ENCODE results near the gene TM6SF1.
"Not testable (repeated sequence)": the region's sequence is repeated elsewhere in the genome, so short reads cannot be mapped to it uniquely, and the experiment has no call there.

The TM6SF1 gene

DNA sequence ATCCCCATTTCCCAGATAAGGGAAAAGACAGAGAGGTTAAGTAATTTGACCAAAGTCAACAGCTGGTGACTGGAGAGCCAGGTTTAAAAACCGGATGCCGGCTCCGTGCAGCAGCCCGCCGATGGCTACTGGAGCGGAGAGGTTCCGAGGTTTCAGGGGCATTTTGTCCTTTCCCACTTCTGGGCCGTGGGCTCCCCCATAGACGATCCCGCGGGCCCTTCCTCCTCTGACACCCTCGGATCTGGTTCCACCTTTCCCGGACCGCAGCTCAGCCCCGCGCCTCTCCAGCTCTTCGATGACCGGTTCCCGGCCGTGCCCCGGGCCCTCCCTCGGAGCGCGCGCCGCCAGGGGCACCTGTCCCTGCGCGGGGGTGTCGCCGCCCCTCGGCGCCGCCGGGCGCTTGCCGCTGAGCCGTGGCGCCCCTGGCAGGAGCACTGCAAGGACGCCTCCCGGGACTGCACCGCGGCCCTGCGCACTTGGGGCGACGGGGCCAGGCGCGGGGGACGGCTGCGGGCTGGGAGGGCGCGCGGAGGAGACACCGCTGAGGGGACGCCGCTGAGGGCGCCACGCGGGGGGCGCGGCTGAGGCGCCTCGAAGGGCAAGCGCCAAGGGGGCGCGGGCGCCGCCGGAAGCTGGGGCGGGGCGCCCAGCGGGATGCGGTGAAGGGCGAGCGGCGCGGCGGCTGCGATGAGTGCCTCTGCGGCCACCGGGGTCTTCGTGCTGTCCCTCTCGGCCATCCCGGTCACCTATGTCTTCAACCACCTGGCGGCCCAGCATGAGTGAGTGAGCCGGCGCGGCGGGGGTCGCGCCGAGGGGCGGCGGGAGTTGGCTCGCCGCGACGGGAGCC, at the start of gene TM6SF1:
Gene TM6SF1, plus strand, starts transcription at position 652 of the 847 bp plus-strand sequence. Its CDS starts 36 bp downstream, at position 688.
- no peak for DNase-seq (ENCODE audit: low read depth)

DNA sequence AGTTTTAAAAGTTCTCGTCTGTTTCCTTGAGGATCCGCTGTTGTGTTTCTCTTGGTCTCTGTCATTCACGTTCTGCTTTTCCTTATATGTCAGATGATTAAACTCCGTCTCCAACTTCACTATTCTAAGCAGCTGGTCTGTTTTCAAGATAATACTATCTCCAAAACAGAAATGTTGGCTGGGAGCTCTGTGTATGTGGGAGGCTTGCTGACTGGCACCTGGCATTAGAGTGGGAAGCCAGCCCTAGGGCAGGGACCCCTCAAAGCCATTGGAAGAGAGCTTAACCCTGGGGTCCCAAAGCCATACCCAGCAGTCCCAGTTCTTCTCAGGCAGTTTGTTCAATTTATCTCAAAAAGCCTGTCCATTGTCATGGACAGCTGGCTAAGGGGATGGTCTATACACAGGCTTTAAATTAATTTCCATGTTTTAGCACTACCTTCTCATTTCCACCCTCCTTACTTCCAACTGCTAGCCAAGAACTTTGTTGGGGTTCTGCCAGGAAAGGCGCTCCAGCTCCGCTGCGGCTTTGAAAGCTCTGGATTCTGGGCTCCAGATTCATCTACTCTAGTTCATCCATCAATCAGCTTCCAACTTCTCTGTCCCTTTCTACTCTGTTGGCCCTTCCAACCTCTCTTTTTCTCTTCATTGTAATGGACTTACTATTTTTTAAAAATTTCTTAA, 49.6 kb upstream of the TM6SF1 start:
- no peak for DNase-seq (ENCODE audit: low read depth)

DNA sequence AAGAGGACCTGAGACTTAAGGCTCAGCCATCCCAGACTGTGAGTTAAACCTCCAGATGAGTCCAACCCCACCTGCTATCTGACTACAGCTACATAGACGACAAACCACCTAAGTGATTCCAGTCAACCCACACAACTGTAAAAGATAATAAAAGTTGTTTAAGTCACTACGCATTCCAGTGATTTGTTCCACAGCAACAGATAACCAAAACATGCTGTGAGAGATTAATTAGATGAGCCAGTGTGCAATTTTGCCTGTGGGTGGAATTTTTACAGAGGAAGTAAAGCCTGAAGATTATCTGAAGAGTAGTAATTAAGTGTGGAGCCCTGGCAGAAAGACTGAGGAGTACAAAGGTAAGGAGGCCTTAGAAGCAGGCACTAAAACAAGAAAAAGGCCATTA, 45.8 kb upstream of the TM6SF1 start:
- no peak for DNase-seq (ENCODE audit: low read depth)

DNA sequence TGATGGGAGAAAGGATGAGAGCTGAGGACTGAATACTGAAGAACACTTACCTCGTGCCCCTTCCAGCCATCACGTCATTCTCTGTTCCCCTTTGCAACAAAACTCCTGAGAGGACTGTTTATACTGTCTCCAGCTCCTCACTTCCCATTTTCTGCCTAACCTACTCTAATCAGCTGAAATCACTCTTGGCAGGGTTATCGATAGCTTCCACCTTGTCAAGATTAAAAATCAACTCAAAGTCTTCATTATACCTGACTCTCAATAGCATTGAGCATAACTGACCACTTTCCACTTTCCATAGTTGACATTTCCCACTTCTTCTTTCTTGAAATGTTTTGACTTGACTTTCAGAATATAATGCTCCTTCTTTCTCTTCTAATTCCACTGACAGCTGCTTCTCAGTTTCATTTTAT, 44.7 kb upstream of the TM6SF1 start:
- DNase-seq (ENCODE audit: low read depth), result no peak

DNA sequence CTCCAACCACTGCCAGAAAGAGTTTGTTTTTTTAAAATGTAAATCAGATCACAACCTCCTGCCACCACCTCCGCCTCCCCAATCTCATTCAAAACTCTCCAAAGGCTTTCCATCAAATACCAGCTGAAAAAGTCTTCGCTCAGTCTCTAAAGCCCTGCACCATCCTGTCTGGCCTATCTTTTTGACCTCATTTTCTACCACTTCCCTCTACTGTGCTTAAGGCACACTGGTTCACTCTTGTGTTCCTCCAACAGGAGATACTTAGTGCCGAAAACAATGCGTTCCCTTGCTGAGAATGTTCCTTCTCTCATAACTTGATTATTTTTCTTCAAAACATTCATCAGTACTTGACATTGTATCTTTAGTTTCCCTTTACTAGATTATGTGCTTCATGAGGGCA, 43.9 kb upstream of the TM6SF1 start:
- DNase-seq (ENCODE audit: low read depth), result no peak

DNA sequence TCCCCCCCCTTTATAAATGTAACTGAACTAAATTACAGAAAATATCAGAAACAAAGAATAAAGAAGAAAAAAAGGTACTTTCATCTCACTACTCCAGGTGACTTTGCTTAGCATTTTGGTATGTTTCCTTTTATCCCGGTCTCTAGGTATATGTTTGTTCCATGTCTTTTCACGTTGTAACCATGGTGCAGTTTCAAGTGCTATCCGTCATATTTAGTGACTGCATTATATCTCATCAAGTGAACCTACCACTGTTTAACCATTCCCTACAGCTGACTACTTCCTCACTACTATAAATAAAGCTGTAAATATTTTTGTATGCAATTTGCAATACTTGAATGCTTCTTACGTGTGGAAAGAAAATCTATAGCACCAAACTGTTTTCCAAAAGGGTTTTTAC, 42.6 kb upstream of the TM6SF1 start:
- DNase-seq (ENCODE audit: low read depth), result no peak

DNA sequence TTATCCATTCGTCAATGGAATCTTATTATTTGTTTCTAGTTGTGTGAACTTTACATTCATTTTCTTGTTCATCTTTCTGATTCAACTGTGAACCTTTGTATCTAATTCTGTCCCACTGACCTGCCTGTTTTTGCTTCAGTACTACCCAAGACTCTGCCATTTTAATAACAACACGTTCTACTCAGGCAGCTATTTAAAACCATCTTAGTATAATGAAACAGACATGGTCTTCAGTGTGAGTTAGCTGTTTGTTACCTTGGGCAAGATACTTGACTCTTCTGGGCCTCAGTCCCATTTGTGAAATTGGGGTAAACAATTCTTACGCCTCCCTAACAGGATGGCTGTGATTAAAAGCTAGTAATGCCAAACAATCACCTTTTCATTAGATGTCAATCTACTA, 42.0 kb upstream of the TM6SF1 start:
- DNase-seq (ENCODE audit: low read depth), result no peak

DNA sequence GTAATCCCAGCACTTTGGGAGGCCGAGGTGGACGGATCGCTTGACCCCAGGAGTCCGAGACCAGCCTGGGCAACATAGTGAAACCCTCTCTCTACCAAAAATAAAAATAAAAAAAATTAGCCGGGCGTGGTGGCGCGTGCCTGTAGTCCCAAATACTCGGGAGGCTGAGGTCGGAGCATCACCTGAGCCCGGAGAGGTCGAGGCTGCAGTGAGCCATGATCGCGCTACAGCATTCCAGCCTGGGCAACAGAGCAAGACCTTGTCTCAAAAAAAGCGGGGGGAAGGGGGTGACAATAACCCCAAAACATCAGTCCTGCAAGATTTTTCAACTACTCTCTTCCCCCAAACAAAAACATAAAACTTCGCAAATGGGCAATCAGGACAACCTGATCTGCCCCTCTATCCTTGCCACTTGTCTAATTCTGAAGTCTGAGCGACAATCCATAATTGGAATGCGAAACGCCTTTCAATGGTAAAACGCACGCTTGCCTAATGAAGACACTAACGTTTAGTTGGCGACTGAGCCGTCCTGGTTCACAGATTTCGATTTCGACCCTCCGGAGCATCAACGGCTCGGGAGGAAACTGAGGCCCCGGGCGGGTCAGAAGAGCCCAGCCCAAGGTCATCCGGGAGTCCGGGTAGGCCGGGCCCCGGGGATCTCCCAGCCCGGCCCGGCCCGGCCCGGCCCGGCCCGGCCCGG, 41.3 kb upstream of the TM6SF1 start:
- peak; percentile 22 for DNase-seq (ENCODE audit: low read depth)

DNA sequence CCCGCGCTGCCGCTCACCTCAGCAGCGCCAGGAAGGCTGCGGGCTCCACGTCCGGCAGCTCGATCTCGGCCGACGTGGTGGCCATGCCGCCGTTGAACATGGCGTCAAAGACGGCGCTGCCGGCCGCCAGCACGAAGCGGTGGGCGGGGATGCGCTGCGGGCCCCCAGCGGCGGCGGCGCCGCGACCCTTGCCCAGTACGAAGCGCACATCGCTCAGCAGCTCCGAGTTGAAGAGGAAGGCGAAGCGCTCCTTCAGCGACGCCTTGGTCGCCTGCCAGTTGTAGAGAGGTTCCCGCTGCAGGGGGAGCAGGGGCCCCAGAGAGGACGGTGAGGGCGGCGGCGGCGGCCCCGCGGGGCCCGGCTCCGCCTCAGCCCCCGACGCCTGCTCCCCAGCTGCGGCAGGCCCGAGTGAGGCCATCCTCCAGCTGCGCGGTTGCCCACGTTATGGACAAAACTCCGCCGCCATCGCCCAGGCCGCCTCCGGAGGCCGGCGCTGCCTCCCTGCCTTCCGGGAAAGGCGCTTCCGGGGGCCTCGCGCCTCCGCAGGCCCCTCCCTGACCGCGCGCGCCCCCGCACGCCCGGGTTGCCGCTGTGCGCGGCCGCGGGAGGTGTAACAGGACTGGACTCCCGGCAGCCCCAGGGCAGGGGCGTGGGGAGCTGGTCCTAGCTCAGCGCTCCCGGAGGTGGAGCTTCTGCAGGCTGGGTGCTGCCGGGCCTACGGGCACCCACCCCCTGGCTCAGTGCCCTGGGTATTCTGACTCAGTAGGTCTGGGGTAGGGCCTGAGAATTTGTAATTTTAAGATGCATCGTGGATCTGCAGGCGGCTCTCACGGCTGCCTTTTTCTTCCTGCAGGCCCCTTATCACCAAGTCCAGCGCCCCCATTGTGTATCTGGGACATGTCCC, 40.5 kb upstream of the TM6SF1 start, which contains the start of gene BTBD1:
Gene BTBD1, minus strand, starts transcription at position 519 of the 904 bp plus-strand sequence. Its CDS starts 101 bp downstream, at position 418.
- DNase-seq (ENCODE audit: low read depth), result peak; percentile 92

DNA sequence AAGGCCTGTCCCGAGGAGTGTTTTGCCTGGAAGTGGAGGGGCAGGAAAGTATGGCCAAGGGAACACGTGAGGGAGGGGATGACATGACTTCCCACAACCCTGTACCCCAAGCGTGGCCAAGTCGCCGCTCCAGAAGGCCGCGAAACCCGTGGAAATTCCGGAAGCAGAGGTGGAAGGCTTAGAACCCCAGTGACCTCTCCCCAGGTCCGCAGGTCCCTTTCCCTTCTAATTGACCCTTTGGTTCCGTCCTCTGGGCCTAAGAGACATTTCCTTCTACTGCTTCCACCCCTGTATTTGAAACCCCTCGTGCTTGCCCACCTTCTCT, 39.8 kb upstream of the TM6SF1 start:
- DNase-seq (ENCODE audit: low read depth), result no peak

DNA sequence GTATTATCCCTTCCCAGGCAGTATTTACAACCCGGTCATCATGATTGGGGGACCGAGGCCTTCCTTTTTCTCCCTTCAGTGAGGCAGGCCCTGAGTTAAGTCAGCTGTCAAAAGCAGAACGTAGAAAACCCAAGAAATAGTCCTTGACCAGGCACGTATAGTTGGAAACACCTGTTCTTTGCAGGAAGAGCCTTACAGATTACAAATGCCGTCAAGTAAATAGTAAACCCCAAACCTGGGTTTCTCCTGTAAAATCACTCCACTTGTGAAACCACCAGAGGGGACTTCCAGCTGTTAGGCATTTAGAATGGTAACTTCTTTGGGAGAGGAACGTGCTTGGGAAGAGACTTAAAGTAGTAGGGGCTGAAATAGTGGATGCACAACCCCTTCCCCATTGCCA, 39.4 kb upstream of the TM6SF1 start:
- no peak for DNase-seq (ENCODE audit: low read depth)

DNA sequence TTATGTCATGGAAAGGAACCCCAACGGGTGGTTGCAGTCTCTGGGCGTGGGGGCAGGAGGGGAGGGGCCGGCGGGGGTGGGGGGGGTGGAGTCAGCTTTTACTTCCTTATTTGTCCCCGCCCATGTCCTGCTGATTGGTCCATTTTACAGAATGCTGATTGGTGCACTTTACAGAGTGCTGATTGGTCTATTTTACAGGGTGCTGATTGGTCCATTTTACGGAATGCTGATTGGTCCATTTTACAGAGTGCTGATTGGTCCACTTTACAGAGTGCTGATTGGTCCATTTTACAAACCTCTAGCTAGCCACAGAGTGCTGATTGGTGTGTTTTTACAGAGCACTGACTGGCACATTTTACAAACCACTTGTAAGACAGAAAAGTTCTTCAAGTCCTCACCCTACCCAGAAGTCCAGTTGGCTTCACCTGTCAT, 38.2 kb upstream of the TM6SF1 start:
- DNase-seq (ENCODE audit: low read depth), result not testable (repeated sequence)

DNA sequence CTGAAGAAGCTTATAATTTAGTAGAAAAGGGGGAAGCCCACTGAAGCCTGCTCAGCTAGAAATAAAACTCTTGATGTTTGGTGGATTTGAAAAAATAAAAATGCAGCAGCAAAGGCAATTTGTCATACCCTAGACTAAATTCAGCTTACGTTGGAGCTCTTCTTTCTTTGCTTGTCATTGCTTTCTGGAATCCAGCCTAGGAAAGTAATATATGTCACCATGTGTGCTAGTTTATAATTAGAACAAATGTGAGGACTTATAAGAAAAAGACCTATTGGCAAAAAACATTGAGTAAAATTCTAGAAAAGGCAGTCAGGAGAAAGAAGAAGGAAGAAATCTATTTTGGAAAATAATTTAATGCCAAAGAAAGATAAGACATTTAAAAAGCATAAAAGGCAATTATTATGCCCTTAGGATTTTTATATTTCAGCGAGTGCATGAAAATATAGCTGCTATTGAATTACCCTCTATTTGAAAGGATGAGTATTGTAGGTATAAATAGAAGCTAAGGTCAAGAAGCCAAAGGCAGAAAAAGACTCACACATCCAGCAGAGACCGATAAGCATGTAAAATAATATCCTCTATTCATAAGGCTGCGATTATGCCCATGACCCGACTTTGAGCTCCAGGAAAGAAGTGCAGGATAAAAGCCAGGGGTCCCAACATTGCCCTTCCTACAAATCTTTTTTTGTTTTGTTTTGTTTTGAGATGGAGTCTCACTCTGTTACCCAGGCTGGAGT, 29.8 kb upstream of the TM6SF1 start:
- no peak for DNase-seq (ENCODE audit: low read depth)

DNA sequence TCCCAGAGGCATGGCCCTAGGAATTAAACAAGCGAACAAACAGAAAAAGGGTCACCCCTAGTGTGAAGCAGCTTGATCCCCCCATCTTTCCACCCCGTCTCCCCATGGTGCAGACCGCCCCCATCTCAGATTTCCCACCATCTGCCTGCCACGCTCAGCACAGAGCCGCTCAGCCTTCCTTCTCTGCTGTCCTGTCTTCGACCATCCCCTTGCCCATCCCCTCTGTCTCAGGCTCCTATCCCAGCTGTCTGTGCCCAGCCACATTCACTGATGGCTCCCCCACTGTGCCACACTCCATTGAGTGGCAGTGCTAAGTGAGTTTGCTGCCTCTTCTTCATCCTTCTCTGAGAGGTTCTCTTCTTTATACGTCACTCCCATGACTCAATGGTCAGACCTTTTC, 28.7 kb upstream of the TM6SF1 start:
- no peak for DNase-seq (ENCODE audit: low read depth)

DNA sequence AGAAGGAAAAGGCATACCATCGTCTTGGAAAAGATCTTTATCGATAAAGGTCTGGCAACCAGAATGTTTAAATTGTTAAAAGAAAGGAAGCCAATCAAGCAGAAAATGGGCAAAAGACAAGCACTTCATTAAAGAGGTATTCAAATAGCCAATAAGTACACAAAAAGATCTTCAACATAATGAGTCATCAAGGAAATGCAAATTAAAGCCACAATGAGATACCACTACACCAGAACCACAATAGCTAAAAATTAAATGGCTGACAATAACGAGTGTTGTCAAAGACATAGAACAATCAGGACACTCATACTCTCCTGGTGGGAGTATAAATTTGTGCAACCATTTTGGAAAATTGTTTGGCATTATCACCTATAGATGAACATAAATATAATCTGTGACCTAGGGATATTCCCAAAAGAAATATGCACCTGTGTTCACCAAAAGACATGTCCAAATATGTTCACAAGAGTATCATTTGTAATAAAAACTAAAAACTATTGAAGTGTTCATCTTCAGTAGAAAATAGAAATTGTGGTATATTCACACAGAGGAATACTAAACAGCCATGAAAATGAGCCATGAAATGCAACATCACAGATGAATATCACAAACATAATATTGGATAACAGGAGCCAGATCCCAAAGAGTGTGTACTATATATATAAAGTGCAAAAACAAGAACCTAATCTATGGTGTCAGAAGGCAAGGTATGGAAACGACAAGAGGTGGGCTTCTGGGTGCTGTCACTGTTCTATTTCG, 26.0 kb upstream of the TM6SF1 start:
- DNase-seq (ENCODE audit: low read depth), result no peak

DNA sequence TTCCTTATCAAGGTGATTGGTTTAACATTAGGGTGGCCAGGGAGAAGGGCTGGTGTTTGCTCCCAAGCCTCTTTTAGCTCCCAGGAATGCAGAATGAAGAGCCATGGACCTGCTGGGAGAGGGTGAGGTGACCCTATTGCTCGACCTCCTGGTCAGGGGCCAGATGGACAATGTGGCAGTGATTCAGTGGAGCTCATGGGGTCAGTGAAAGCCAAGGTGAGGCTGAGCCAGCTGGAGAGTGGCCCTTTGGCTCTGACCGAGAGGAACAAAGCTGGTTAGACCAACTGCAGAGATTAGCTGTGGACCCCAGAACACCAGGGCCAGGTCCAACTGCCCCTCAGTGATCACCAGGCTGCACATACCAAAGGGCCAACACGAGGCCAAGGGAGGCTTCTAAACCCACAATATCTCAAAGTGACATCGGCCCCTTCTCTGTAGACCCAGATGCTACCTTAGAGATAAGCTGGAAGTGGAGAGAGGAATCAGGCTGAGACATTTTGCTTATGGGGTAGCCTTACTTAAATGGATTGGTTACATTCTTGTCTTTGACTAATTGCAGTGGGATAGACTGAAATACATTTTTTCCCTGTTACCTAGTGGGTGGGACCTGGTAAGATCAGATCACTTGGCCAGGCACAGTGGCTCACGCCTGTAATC, 24.6 kb upstream of the TM6SF1 start:
- no peak for DNase-seq (ENCODE audit: low read depth)

DNA sequence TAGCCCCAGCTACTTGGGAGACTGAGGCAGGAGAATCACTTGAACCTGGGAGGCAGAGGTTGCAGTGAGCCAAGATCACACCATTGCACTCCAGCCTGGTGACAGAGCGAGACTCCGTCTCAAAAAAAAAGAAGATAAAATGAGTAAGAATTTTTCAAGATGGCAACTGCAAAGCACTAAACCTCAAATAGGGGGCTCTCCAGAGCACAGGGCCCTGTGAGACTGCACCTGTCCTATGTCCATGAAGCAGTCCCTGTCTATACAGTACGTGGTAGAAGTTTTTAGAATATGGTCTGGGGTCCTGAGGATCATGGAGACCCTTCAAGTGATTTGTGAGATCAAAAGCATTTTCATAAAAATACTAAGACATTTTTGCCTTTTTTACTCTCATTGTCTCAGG, 22.0 kb upstream of the TM6SF1 start:
- not testable (repeated sequence) for DNase-seq (ENCODE audit: low read depth)

DNA sequence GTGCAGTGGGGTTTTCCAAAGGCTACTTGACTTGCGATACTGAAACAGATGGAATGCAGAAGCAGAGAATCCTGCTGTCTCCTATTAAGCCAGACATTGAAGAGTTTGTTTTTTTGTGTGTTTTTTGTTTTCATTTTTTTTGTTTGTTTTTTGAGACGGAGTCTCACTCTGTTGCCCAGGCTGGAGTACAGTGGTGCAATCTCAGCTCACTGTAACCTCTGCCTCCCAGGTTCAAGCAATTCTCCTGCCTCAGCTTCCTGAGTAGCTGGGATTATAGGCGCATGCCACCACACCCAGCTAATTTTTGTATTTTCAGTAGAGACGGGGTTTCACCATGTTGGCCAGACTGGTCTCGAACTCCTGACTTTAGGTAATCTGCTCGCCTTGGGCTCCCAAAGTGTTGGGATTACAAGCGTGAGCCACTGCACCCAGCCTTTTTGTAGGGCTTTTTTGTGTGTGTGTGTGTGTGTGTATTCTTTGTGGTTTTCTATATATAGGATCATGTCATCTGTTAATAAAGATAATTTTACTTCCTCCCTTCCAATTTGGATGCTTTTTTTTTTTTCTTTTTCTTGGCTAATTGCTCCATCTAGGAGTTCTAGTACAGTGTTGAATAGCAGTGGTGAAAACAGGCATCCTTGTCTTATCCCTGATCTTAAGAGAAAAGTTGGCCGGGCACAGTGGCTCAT, 21.4 kb upstream of the TM6SF1 start:
- DNase-seq (ENCODE audit: low read depth), result not testable (repeated sequence)

DNA sequence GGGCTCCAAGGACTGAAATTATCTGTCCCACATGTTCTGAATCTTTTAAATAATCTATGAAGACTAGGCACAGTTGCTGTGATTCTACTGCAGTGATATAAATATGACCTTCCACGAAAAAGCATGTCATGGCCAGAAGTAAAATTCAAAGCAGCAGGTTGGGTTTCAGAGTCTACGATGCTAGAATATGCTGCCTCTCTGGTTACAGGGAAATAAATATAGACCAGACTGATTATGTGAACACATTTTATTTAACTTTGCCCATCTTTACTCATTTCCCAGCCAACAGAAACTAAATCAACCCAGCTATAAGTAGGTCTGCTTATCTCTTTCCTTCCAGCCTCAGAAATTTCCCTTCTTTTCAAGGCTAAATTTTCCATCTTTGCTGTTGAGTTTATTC, 19.9 kb upstream of the TM6SF1 start:
- DNase-seq (ENCODE audit: low read depth), result no peak

All from HS-27A (cell line).